BJ (cell line): ENCODE measurements around the gene TNFRSF9. TPM values are rescaled to one million over a fixed set of nuclear protein-coding genes. Genes with fewer than 3 reads are reported as not detected.

Source experiments
- CTCF ChIA-PET: fragments of 350-600 bp; formaldehyde crosslinking; extraction: SDS; loops from one replicate; lab custom pipeline; 2021; ENCODE audit warnings: antibody characterized with exemption, inconsistent platforms; lab: Yijun Ruan, JAX
- POLR2A ChIA-PET: fragments of 300-600 bp; sonication (Branson Sonifier 250); formaldehyde crosslinking; extraction: SDS; loops from one replicate; lab custom pipeline; 2021; ENCODE audit warnings: antibody characterized with exemption; lab: Charles Lee
- DNase-seq: peaks from one replicate; pipeline ENCODE4 v3.0.0-alpha.2; 2011; ENCODE audit warnings: low read depth
- H3K27me3 ChIP-seq: 2 replicates; pipeline ENCODE4 v1.6.0; 2011; ENCODE audit warnings: low read length; ENCODE audit not compliant: control insufficient read depth, insufficient read depth
- H3K36me3 ChIP-seq: 2 replicates; pipeline ENCODE4 v1.5.1; 2011; ENCODE audit warnings: low read length; ENCODE audit not compliant: control insufficient read depth, insufficient read depth
- H3K4me3 ChIP-seq: 2 replicates; pipeline ENCODE4 v1.5.1; 2011; ENCODE audit warnings: low read depth, mild to moderate bottlenecking, control low read depth, low read length
- CTCF ChIP-seq: IDR thresholded peaks from 2 replicates; pipeline ENCODE4 v1.5.1; 2011; ENCODE audit warnings: low read depth, mild to moderate bottlenecking, control low read depth, inconsistent platforms, low read length, moderate library complexity; ENCODE audit not compliant: insufficient read depth
- polyA plus RNA-seq: library from polyadenylated mRNA; depleted of rRNA; stranded (reverse); fragments of >200 nt; gene quantifications from 2 replicates; pipeline ENCODE4 v1.2.3, GENCODE V29; 2011

Gene TNFRSF9
- polyA plus RNA-seq, 1 experiment, result not detected

- no peak for TF ChIP-seq CTCF
- H3K27me3 ChIP-seq, result no peaks in the 10 kb centered on the region
- DNase-seq, result no peak
- ChIA-PET CTCF (interaction anchor here (1.3 to 7.8 kb wide), 5 partner anchors 10 to 363 kb away, joined by 3 to 71 read pairs (median 4); partner anchors contain the start of gene SLC45A1), POLR2A (no interaction called here)
- H3K4me3 ChIP-seq, result no peak overlapping the region
- peaks cover 19% of the 10 kb centered on the region for H3K36me3 ChIP-seq
These were observed 45.4 kb upstream of the TNFRSF9 start for GRCh38 chr1:7985851-7986612.

GRCh38 chr1:7984811-7985210, 44.2 kb upstream of the TNFRSF9 start:
- ChIA-PET POLR2A (no interaction called here), CTCF (interaction anchor here (1.5 to 7.8 kb wide), 5 partner anchors 10 to 364 kb away, joined by 4 to 71 read pairs (median 29); partner anchors contain the start of gene SLC45A1)
- Histone ChIP-seq H3K36me3 (peaks cover 22% of the 10 kb centered on the region), H3K27me3 (no peaks in the 10 kb centered on the region), H3K4me3 (no peak overlapping the region)
- TF ChIP-seq CTCF, result no peak
- DNase-seq, result no peak

GRCh38 chr1:7983086-7983778, 42.6 kb upstream of the TNFRSF9 start:
- ChIA-PET CTCF (interaction anchor here (0.8 to 7.8 kb wide), 11 partner anchors 8 to 866 kb away, joined by 3 to 71 read pairs (median 5); partner anchors contain the start of gene SLC45A1), POLR2A (no interaction called here)

GRCh38 chr1:7980984-7981383, 40.3 kb upstream of the TNFRSF9 start:
- H3K36me3 ChIP-seq, result peaks cover 28% of the 10 kb centered on the region
- H3K4me3 ChIP-seq, result no peak overlapping the region
- no peak for TF ChIP-seq CTCF
- H3K27me3 ChIP-seq, result no peaks in the 10 kb centered on the region
- DNase-seq, result no peak
- ChIA-PET CTCF (interaction anchor here (0.6 to 7.8 kb wide), 11 partner anchors 11 to 745 kb away, joined by 3 to 71 read pairs (median 4); partner anchors contain the start of genes ERRFI1 and SLC45A1), POLR2A (no interaction called here)

More at GRCh38 chr1:7983086-7983778, 42.6 kb upstream of the TNFRSF9 start:
- Histone ChIP-seq H3K36me3 (peaks cover 27% of the 10 kb centered on the region), H3K4me3 (no peak overlapping the region), H3K27me3 (no peaks in the 10 kb centered on the region)
- no peak for TF ChIP-seq CTCF
- DNase-seq, result no peak
